Measurements from ENCODE around the gene SPAG6.
"Not testable (repeated sequence)": the region's sequence is repeated elsewhere in the genome, so short reads cannot be mapped to it uniquely, and the experiment has no call there.

The SPAG6 gene

GRCh38 chr10:22381262-22381661 is 36.0 kb downstream of the SPAG6 start:
- Mint-ChIP-seq H3K4me3 (no peak overlapping the region), H3K4me1 (ENCODE audit: low read depth) (no peaks in the 10 kb centered on the region), H3K27me3 (no peaks in the 10 kb centered on the region), H3K9me3 (no peaks in the 10 kb centered on the region), H3K27ac (no peak overlapping the region), H3K36me3 (ENCODE audit: low read depth) (no peaks in the 10 kb centered on the region)
- intact Hi-C loops (cut with micrococcal nuclease): no loop called here

- intact Hi-C loops (cut with micrococcal nuclease): no loop called here
- no peak overlapping the region for H3K4me3 Mint-ChIP-seq
- no peaks in the 10 kb centered on the region for H3K4me1 Mint-ChIP-seq (ENCODE audit: low read depth)
- H3K36me3 Mint-ChIP-seq (ENCODE audit: low read depth): no peaks in the 10 kb centered on the region
- H3K9me3 Mint-ChIP-seq: no peaks in the 10 kb centered on the region
- H3K27me3 Mint-ChIP-seq: peaks cover under 1% of the 10 kb centered on the region
- H3K27ac Mint-ChIP-seq: no peak overlapping the region
Observed at GRCh38 chr10:22386503-22386902, 41.2 kb downstream of the SPAG6 start.

DNA sequence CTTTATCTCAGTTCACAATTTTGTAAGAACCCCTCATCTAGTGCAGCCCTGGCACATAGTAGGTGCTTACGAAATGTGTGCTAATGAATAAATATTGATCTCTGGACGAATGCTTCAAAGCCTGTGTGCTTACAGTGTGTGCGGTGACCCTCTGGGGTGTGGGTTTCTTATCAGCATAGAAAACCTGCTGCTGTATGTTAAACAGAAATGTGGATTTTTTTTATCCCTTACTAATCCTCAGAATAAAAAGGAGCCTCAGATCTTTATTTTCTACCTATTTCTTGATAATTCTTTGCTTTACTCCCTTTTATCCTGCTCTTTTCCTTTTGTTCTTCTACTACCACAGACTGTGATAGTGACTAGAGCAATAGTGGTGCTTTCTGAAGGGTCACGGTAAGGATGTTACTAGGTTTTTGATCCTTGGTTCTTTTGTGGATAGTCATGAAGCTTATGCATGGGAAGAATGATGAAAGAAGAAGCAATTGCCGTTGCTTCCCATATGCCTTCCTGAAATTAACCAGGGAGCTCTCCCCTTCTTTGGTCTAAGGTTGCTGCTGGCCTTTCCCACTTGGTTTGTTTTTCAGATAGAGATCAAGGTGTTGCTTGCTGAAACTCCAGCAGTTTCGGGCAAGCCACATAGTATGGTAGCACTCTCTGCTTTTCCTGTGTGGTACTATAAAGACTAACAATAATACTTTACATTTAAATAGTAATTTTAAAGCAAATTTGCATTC is 44.7 kb downstream of the SPAG6 start:
- no peak overlapping the region for H3K4me3 Mint-ChIP-seq
- H3K27me3 Mint-ChIP-seq: peaks cover 3% of the 10 kb centered on the region
- H3K36me3 Mint-ChIP-seq (ENCODE audit: low read depth): no peaks in the 10 kb centered on the region
- H3K9me3 Mint-ChIP-seq: no peaks in the 10 kb centered on the region
- H3K27ac Mint-ChIP-seq: no peak overlapping the region
- intact Hi-C loops (cut with micrococcal nuclease): no loop called here
- no peaks in the 10 kb centered on the region for H3K4me1 Mint-ChIP-seq (ENCODE audit: low read depth)

- H3K4me3 Mint-ChIP-seq: no peak overlapping the region
Observed at GRCh38 chr10:22391600-22391999, 46.3 kb downstream of the SPAG6 start.

GRCh38 chr10:22396195-22396594 is 50.9 kb downstream of the SPAG6 start:
- H3K27me3 Mint-ChIP-seq; H3K27ac Mint-ChIP-seq; H3K9me3 Mint-ChIP-seq; H3K4me1 Mint-ChIP-seq (ENCODE audit: low read depth); H3K4me3 Mint-ChIP-seq; intact Hi-C loops (cut with micrococcal nuclease); H3K36me3 Mint-ChIP-seq (ENCODE audit: low read depth): not testable (repeated sequence)

More at GRCh38 chr10:22391600-22391999, 46.3 kb downstream of the SPAG6 start:
- H3K4me1 Mint-ChIP-seq (ENCODE audit: low read depth): no peaks in the 10 kb centered on the region
- no peaks in the 10 kb centered on the region for H3K9me3 Mint-ChIP-seq
- intact Hi-C loops (cut with micrococcal nuclease): no loop called here
- no peaks in the 10 kb centered on the region for H3K36me3 Mint-ChIP-seq (ENCODE audit: low read depth)
- peaks cover 3% of the 10 kb centered on the region for H3K27me3 Mint-ChIP-seq
- no peak overlapping the region for H3K27ac Mint-ChIP-seq

DNA sequence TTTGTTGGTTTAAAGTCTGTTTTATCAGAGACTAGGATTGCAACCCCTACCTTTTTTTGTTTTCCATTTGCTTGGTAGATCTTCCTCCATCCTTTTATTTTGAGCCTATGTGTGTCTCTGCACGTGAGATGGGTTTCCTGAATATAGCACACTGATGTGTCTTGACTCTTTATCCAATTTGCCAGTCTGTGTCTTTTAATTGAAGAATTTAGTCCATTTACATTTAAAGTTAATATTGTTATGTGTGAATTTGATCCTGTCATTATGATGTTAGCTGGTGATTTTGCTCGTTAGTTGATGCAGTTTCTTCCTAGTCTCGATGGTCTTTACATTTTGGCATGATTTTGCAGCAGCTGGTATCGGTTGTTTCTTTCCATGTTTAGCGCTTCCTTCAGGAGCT is 61.6 kb downstream of the SPAG6 start:
- H3K27me3 Mint-ChIP-seq; H3K36me3 Mint-ChIP-seq (ENCODE audit: low read depth); H3K4me3 Mint-ChIP-seq; intact Hi-C loops (cut with micrococcal nuclease); H3K27ac Mint-ChIP-seq: not testable (repeated sequence)
- Mint-ChIP-seq H3K4me1 (ENCODE audit: low read depth) (peaks cover 15% of the 10 kb centered on the region), H3K9me3 (peaks cover 10% of the 10 kb centered on the region)

DNA sequence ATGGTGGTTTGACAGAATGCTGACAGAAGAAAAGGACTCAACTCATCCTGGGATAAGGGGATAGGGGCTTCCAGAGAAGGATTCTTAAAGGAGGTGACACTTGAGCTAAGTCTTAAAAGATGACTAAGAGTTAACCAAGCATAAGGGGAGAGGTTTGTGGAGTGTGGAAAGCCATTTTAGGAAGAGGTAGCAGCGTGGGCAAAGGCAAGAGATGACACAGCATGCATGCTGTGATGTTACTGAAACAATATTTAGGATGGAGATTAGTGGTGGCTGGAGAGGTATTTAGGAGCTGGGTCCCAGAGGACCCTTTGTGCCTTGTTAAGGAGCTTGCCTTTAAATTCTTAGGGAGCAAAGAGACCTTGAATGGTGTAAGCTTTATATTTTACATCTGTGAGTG is 65.1 kb downstream of the SPAG6 start:
- no peaks in the 10 kb centered on the region for H3K36me3 Mint-ChIP-seq (ENCODE audit: low read depth)
- peaks cover 15% of the 10 kb centered on the region for H3K4me1 Mint-ChIP-seq (ENCODE audit: low read depth)
- H3K27ac Mint-ChIP-seq: no peak overlapping the region
- intact Hi-C loops (cut with micrococcal nuclease): no loop called here
- peaks cover 10% of the 10 kb centered on the region for H3K9me3 Mint-ChIP-seq
- H3K4me3 Mint-ChIP-seq: no peak overlapping the region
- peaks cover 3% of the 10 kb centered on the region for H3K27me3 Mint-ChIP-seq

DNA sequence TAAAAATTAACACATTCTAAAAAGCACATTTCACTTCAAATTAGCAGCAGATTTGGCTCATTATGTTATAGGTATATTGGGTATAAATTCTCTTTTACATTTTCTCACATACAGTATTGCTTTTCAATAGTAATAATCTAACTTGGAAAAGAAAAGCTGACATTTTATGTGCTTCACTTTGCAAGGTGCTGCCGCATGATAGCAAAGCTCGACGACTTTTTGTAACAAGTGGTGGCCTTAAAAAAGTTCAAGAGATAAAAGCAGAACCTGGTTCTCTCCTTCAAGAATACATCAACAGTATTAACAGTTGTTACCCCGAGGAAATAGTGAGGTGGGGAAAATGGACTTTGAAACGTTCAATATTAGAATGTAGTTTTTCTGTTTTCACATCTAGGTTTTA is 65.5 kb downstream of the SPAG6 start:
- peaks cover 10% of the 10 kb centered on the region for H3K9me3 Mint-ChIP-seq
- no peak overlapping the region for H3K27ac Mint-ChIP-seq
- no peaks in the 10 kb centered on the region for H3K36me3 Mint-ChIP-seq (ENCODE audit: low read depth)
- H3K4me3 Mint-ChIP-seq: no peak overlapping the region
- peaks cover 3% of the 10 kb centered on the region for H3K27me3 Mint-ChIP-seq
- peaks cover 15% of the 10 kb centered on the region for H3K4me1 Mint-ChIP-seq (ENCODE audit: low read depth)
- intact Hi-C loops (cut with micrococcal nuclease): no loop called here

GRCh38 chr10:22414146-22414545 is 68.8 kb downstream of the SPAG6 start:
- H3K36me3 Mint-ChIP-seq (ENCODE audit: low read depth): no peaks in the 10 kb centered on the region
- no peak overlapping the region for H3K4me3 Mint-ChIP-seq
- intact Hi-C loops (cut with micrococcal nuclease): no loop called here

DNA sequence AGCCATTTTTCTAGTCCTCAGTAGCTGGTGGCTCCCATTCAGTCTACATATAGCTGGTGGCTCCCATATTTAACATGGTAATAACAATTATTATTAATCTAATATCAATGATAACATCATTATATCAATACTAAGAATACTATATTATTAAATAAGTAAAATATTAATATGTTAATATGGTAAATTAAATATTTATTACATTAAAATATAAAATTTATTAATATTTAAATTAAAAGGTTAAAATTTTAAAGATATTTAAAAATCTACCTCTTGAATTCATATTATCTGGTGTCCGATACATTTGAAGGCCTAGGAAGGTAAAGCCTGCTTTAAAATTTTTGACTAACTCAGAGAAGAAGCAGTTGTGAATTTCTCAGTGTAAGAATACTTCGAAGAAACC is 69.8 kb downstream of the SPAG6 start:
- no peaks in the 10 kb centered on the region for H3K9me3 Mint-ChIP-seq
- H3K4me1 Mint-ChIP-seq (ENCODE audit: low read depth): peaks cover 6% of the 10 kb centered on the region
- no peaks in the 10 kb centered on the region for H3K36me3 Mint-ChIP-seq (ENCODE audit: low read depth)
- intact Hi-C loops (cut with micrococcal nuclease): no loop called here
- H3K27ac Mint-ChIP-seq: no peak overlapping the region
- no peaks in the 10 kb centered on the region for H3K27me3 Mint-ChIP-seq
- no peak overlapping the region for H3K4me3 Mint-ChIP-seq

More at GRCh38 chr10:22414146-22414545, 68.8 kb downstream of the SPAG6 start:
- Mint-ChIP-seq H3K27me3 (peaks cover 3% of the 10 kb centered on the region), H3K27ac (no peak overlapping the region), H3K9me3 (no peaks in the 10 kb centered on the region), H3K4me1 (ENCODE audit: low read depth) (peaks cover 15% of the 10 kb centered on the region)

DNA sequence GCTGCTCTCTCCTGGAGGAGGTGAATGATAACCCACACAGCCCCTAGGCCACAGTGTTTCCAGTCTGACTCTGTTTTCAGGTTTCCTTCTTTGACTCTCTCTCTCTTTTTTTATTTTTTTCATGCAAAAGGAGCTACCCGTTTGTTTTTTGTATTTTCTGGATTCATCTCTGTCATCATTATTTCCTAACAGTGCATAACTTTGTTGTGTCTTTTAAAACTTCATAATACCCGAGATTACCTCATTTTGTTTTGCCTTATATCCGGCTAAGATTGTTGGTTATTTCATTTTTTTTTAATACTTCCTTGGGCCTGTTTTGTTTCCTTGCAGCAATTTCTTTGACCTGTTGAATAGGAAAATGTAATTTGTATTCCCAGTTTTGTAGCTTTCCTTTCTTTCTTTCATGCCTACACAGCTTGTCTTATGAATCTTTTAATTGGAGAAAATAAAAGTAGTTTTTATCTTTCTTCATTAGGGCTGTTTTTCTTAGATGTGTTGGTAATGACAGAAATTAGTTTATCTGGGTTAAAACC is 72.5 kb downstream of the SPAG6 start:
- H3K27me3 Mint-ChIP-seq: no peaks in the 10 kb centered on the region
- H3K27ac Mint-ChIP-seq: no peak overlapping the region
- H3K9me3 Mint-ChIP-seq: no peaks in the 10 kb centered on the region
- H3K36me3 Mint-ChIP-seq (ENCODE audit: low read depth): no peaks in the 10 kb centered on the region
- intact Hi-C loops (cut with micrococcal nuclease): no loop called here
- no peaks in the 10 kb centered on the region for H3K4me1 Mint-ChIP-seq (ENCODE audit: low read depth)
- H3K4me3 Mint-ChIP-seq: no peak overlapping the region

- H3K27ac Mint-ChIP-seq: no peak overlapping the region
- no peak overlapping the region for H3K4me3 Mint-ChIP-seq
- no peaks in the 10 kb centered on the region for H3K27me3 Mint-ChIP-seq
- no peaks in the 10 kb centered on the region for H3K9me3 Mint-ChIP-seq
- H3K36me3 Mint-ChIP-seq (ENCODE audit: low read depth): no peaks in the 10 kb centered on the region
- peaks cover 13% of the 10 kb centered on the region for H3K4me1 Mint-ChIP-seq (ENCODE audit: low read depth)
- intact Hi-C loops (cut with micrococcal nuclease): loop anchor here (5.0 kb wide), 1 partner anchor 409 kb away; no protein-coding TSS in a partner anchor
Observed at GRCh38 chr10:22420787-22421517, 75.7 kb downstream of the SPAG6 start.

GRCh38 chr10:22426653-22427052 is 81.4 kb downstream of the SPAG6 start:
- no peak overlapping the region for H3K4me3 Mint-ChIP-seq
- H3K9me3 Mint-ChIP-seq: no peaks in the 10 kb centered on the region
- H3K27ac Mint-ChIP-seq: no peak overlapping the region
- intact Hi-C loops (cut with micrococcal nuclease): no loop called here
- H3K36me3 Mint-ChIP-seq (ENCODE audit: low read depth): no peaks in the 10 kb centered on the region
- peaks cover 25% of the 10 kb centered on the region for H3K27me3 Mint-ChIP-seq
- H3K4me1 Mint-ChIP-seq (ENCODE audit: low read depth): peaks cover 26% of the 10 kb centered on the region

GRCh38 chr10:22427101-22427500 is 81.8 kb downstream of the SPAG6 start:
- Mint-ChIP-seq H3K27me3 (peaks cover 25% of the 10 kb centered on the region), H3K36me3 (ENCODE audit: low read depth) (no peaks in the 10 kb centered on the region), H3K4me3 (no peak overlapping the region), H3K4me1 (ENCODE audit: low read depth) (peaks cover 26% of the 10 kb centered on the region), H3K27ac (no peak overlapping the region), H3K9me3 (no peaks in the 10 kb centered on the region)
- intact Hi-C loops (cut with micrococcal nuclease): no loop called here
